ENCODE measurements around the gene EML6. TPM values are rescaled to one million over a fixed set of nuclear protein-coding genes. Genes with fewer than 3 reads are reported as not detected.

EML6 gene
- total RNA-seq, 1 donor from 2014 or later: 2.5 TPM

- TF ChIP-seq CTCF (IDR thresholded peaks at IDR 0.05): no peak
- DNase-seq (no peak), ATAC-seq (no peak)
- Histone ChIP-seq H3K4me1 (no peaks in the 10 kb centered on the region), H3K27ac (no peak overlapping the region), H3K36me3 (no peaks in the 10 kb centered on the region), H3K27me3 (ENCODE audit: low read depth) (no peaks in the 10 kb centered on the region), H3K9me3 (no peaks in the 10 kb centered on the region), H3K4me3 (no peak overlapping the region)
- intact Hi-C loops (cut with DNase I): no loop called here
Measured at GRCh38 chr2:54797307-54797706, 73.8 kb downstream of the EML6 start.

- intact Hi-C loops (cut with DNase I): no loop called here
- H3K9me3 ChIP-seq: no peaks in the 10 kb centered on the region
- H3K27me3 ChIP-seq (ENCODE audit: low read depth): no peaks in the 10 kb centered on the region
- H3K4me3 ChIP-seq: no peak overlapping the region
- no peak for TF ChIP-seq CTCF (IDR thresholded peaks at IDR 0.05)
- no peaks in the 10 kb centered on the region for H3K36me3 ChIP-seq
- H3K27ac ChIP-seq: no peak overlapping the region
- H3K4me1 ChIP-seq: no peaks in the 10 kb centered on the region
- DNase-seq (no peak), ATAC-seq (no peak)
Measured at GRCh38 chr2:54801352-54801751, 77.9 kb downstream of the EML6 start.

- intact Hi-C loops (cut with DNase I): no loop called here
- H3K4me3 ChIP-seq: no peak overlapping the region
- no peak for TF ChIP-seq CTCF (IDR thresholded peaks at IDR 0.05)
- ATAC-seq: no peak
- no peaks in the 10 kb centered on the region for H3K9me3 ChIP-seq
- no peaks in the 10 kb centered on the region for H3K4me1 ChIP-seq
- H3K36me3 ChIP-seq: no peaks in the 10 kb centered on the region
- DNase-seq: no peak
- H3K27ac ChIP-seq: no peak overlapping the region
- H3K27me3 ChIP-seq (ENCODE audit: low read depth): no peaks in the 10 kb centered on the region
Measured at GRCh38 chr2:54803783-54804751, 80.6 kb downstream of the EML6 start.

- Histone ChIP-seq H3K4me3 (no peak overlapping the region), H3K36me3 (no peaks in the 10 kb centered on the region), H3K27ac (no peak overlapping the region), H3K4me1 (no peaks in the 10 kb centered on the region), H3K27me3 (ENCODE audit: low read depth) (no peaks in the 10 kb centered on the region), H3K9me3 (no peaks in the 10 kb centered on the region)
- no peak for TF ChIP-seq CTCF (IDR thresholded peaks at IDR 0.05)
- DNase-seq (no peak), ATAC-seq (no peak)
- intact Hi-C loops (cut with DNase I): no loop called here
Measured at GRCh38 chr2:54805255-54805654, 81.8 kb downstream of the EML6 start.

GRCh38 chr2:54806975-54807374 is 83.5 kb downstream of the EML6 start:
- H3K27me3 ChIP-seq (ENCODE audit: low read depth): no peaks in the 10 kb centered on the region

More at GRCh38 chr2:54806975-54807374, 83.5 kb downstream of the EML6 start:
- TF ChIP-seq CTCF (IDR thresholded peaks at IDR 0.05): no peak
- H3K36me3 ChIP-seq: no peaks in the 10 kb centered on the region
- no peak for ATAC-seq
- DNase-seq: no peak
- H3K4me1 ChIP-seq: no peaks in the 10 kb centered on the region
- intact Hi-C loops (cut with DNase I): no loop called here
- no peaks in the 10 kb centered on the region for H3K9me3 ChIP-seq
- H3K4me3 ChIP-seq: no peak overlapping the region
- H3K27ac ChIP-seq: no peak overlapping the region
